Mesothelial cell of epicardium (in vitro differentiated cells): ENCODE results near the gene SDK1. TPM values are rescaled to one million over a fixed set of nuclear protein-coding genes. Genes with fewer than 3 reads are reported as not detected.

Experiments used
- DNase-seq, 2 experiments: peaks; one replicate each; pipeline ENCODE4 v3.0.0; 2021; ENCODE audit warnings: low spot score in 2 of 2; ENCODE audit not compliant: unreplicated experiment in 2 of 2
- H3K27ac Mint-ChIP-seq: 2 replicates; pipeline ENCODE4 v1.8.0; 2021; ENCODE audit warnings: mixed read lengths
- H3K27me3 Mint-ChIP-seq: 2 replicates; pipeline ENCODE4 v1.8.0; 2021; ENCODE audit warnings: low read depth, mixed read lengths
- H3K36me3 Mint-ChIP-seq: 2 replicates; pipeline ENCODE4 v1.8.0; 2021; ENCODE audit warnings: mixed read lengths
- H3K4me1 Mint-ChIP-seq: 2 replicates; pipeline ENCODE4 v1.8.0; 2021; ENCODE audit warnings: mixed read lengths
- H3K4me3 Mint-ChIP-seq: 2 replicates; pipeline ENCODE4 v1.8.0; 2021; ENCODE audit warnings: mild to moderate bottlenecking, moderate library complexity, mixed read lengths
- H3K9me3 Mint-ChIP-seq: 2 replicates; pipeline ENCODE4 v1.8.0; 2021; ENCODE audit warnings: mixed read lengths
- CTCF ChIP-seq: fragments of 200-600 bp; sonication (generic); IDR thresholded peaks from one replicate; pipeline ENCODE4 v1.5.0; 2021; ENCODE audit warnings: antibody characterized with exemption; ENCODE audit not compliant: unreplicated experiment
- total RNA-seq: library from RNA; stranded (reverse); gene quantifications from 3 replicates; pipeline ENCODE4 v1.2.1, GENCODE V29; 2021

Gene SDK1
- total RNA-seq, 1 donor from 2014 or later, result 12.8 TPM

GRCh38 chr7:3440509-3440908, 139.5 kb downstream of the SDK1 start:
- H3K9me3 Mint-ChIP-seq, result peaks cover 9% of the 10 kb centered on the region
- TF ChIP-seq CTCF, result no peak
- H3K36me3 Mint-ChIP-seq, result peaks cover 5% of the 10 kb centered on the region
- H3K4me1 Mint-ChIP-seq, result peaks cover 6% of the 10 kb centered on the region
- H3K27ac Mint-ChIP-seq, result no peak overlapping the region
- H3K27me3 Mint-ChIP-seq, result no peaks in the 10 kb centered on the region
- no peak overlapping the region for H3K4me3 Mint-ChIP-seq
- DNase-seq, result no peak

- H3K36me3 Mint-ChIP-seq, result peaks cover 14% of the 10 kb centered on the region
- peaks cover 6% of the 10 kb centered on the region for H3K4me1 Mint-ChIP-seq
- no peak for TF ChIP-seq CTCF
- no peaks in the 10 kb centered on the region for H3K27me3 Mint-ChIP-seq
- H3K9me3 Mint-ChIP-seq, result peaks cover 23% of the 10 kb centered on the region
- DNase-seq, result no peak
- H3K27ac Mint-ChIP-seq, result no peak overlapping the region
- H3K4me3 Mint-ChIP-seq, result no peak overlapping the region
Observed at GRCh38 chr7:3443716-3444115, 142.7 kb downstream of the SDK1 start.

GRCh38 chr7:3446786-3447185, 145.7 kb downstream of the SDK1 start:
- no peak overlapping the region for H3K4me3 Mint-ChIP-seq
- peaks cover 14% of the 10 kb centered on the region for H3K36me3 Mint-ChIP-seq
- no peaks in the 10 kb centered on the region for H3K4me1 Mint-ChIP-seq
- no peaks in the 10 kb centered on the region for H3K27me3 Mint-ChIP-seq
- H3K27ac Mint-ChIP-seq, result no peak overlapping the region
- no peak for DNase-seq
- TF ChIP-seq CTCF, result no peak
- H3K9me3 Mint-ChIP-seq, result peaks cover 23% of the 10 kb centered on the region

- Mint-ChIP-seq H3K36me3 (peaks cover 6% of the 10 kb centered on the region), H3K9me3 (peaks cover 16% of the 10 kb centered on the region), H3K4me3 (no peak overlapping the region), H3K27me3 (no peaks in the 10 kb centered on the region), H3K4me1 (peaks cover 3% of the 10 kb centered on the region), H3K27ac (no peak overlapping the region)
- DNase-seq, result no peak
- TF ChIP-seq CTCF, result no peak
Observed at GRCh38 chr7:3451701-3452100, 150.6 kb downstream of the SDK1 start.

- no peaks in the 10 kb centered on the region for H3K27me3 Mint-ChIP-seq
- H3K27ac Mint-ChIP-seq, result no peak overlapping the region
- no peak overlapping the region for H3K4me3 Mint-ChIP-seq
- no peak for TF ChIP-seq CTCF
- DNase-seq, result no peak
- peaks cover 22% of the 10 kb centered on the region for H3K9me3 Mint-ChIP-seq
- H3K4me1 Mint-ChIP-seq, result peaks cover 3% of the 10 kb centered on the region
- peaks cover 4% of the 10 kb centered on the region for H3K36me3 Mint-ChIP-seq
Observed at GRCh38 chr7:3453398-3453797, 152.3 kb downstream of the SDK1 start.

- Mint-ChIP-seq H3K4me3 (no peak overlapping the region), H3K36me3 (peaks cover 4% of the 10 kb centered on the region), H3K27me3 (no peaks in the 10 kb centered on the region), H3K4me1 (peaks cover 3% of the 10 kb centered on the region), H3K27ac (no peak overlapping the region), H3K9me3 (peaks cover 27% of the 10 kb centered on the region)
- no peak for TF ChIP-seq CTCF
- no peak for DNase-seq
Observed at GRCh38 chr7:3455806-3456595, 154.9 kb downstream of the SDK1 start.
